Measurements from ENCODE around the gene FRMD4A. TPM values are rescaled to one million over a fixed set of nuclear protein-coding genes. Genes with fewer than 3 reads are reported as not detected.

The FRMD4A gene
- total RNA-seq, 1 donor from 2014 or later = 20.2 TPM

GRCh38 chr10:14146025-14146424 is 184.7 kb downstream of the FRMD4A start:
- Histone ChIP-seq H3K27me3 (no peaks in the 10 kb centered on the region), H3K36me3 (no peaks in the 10 kb centered on the region), H3K79me2 (ENCODE audit: low read depth) (no peaks in the 10 kb centered on the region), H2AFZ (replicated peaks) (no peak overlapping the region), H3F3A (ENCODE audit: low read depth) (no peaks in the 10 kb centered on the region), H3K9ac (no peak overlapping the region), H4K20me1 (ENCODE audit: low read depth) (no peaks in the 10 kb centered on the region), H3K27ac (no peak overlapping the region), H3K9me3 (ENCODE audit: low read depth) (no peaks in the 10 kb centered on the region), H3K4me2 (no peak overlapping the region), H3K4me3 (no peak overlapping the region), H3K4me1 (peaks cover 7% of the 10 kb centered on the region)
- H3K4me1 Mint-ChIP-seq = peaks cover 4% of the 10 kb centered on the region
- no peak overlapping the region for H3K27ac Mint-ChIP-seq
- DNase-seq (ENCODE audit: low spot score) = no peak
- no peak for TF ChIP-seq EZH2phosphoT487 (IDR thresholded peaks at IDR 0.05)
- TF ChIP-seq, protein P1, sequence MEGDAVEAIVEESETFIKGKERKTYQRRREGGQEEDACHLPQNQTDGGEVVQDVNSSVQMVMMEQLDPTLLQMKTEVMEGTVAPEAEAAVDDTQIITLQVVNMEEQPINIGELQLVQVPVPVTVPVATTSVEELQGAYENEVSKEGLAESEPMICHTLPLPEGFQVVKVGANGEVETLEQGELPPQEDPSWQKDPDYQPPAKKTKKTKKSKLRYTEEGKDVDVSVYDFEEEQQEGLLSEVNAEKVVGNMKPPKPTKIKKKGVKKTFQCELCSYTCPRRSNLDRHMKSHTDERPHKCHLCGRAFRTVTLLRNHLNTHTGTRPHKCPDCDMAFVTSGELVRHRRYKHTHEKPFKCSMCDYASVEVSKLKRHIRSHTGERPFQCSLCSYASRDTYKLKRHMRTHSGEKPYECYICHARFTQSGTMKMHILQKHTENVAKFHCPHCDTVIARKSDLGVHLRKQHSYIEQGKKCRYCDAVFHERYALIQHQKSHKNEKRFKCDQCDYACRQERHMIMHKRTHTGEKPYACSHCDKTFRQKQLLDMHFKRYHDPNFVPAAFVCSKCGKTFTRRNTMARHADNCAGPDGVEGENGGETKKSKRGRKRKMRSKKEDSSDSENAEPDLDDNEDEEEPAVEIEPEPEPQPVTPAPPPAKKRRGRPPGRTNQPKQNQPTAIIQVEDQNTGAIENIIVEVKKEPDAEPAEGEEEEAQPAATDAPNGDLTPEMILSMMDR (IDR thresholded peaks at IDR 0.05) = no peak
- TF ChIP-seq EZH2 (IDR thresholded peaks at IDR 0.05) = no peak
- peaks cover 2% of the 10 kb centered on the region for H3K9me3 Mint-ChIP-seq
- peaks cover 5% of the 10 kb centered on the region for H3K27me3 Mint-ChIP-seq (ENCODE audit: insufficient read depth, low read depth)
- H3K4me3 Mint-ChIP-seq = no peak overlapping the region
- peaks cover 2% of the 10 kb centered on the region for H3K36me3 Mint-ChIP-seq

DNA sequence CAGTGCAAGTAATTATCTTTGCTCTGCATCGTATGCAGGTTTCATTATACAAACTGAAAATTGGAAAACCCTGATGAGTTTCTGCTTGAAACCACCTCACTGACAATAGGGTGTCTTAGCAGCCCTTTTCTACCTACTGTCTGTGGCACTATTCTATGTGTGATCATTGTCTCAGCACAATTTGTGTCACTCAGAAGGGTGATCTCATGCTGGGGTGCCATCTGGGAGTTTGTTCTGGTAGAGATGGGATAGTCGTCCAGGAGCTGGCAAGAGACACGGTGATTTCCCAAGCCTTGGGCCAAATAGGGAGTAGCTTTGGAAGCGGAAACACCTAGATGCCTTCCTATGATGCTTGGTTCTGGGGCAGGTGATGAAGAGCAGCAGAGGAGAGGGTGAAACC is 186.3 kb downstream of the FRMD4A start:
- Mint-ChIP-seq H3K36me3 (peaks cover 6% of the 10 kb centered on the region), H3K9me3 (peaks cover 2% of the 10 kb centered on the region), H3K4me1 (no peaks in the 10 kb centered on the region), H3K4me3 (no peak overlapping the region), H3K27ac (no peak overlapping the region), H3K27me3 (ENCODE audit: insufficient read depth, low read depth) (peaks cover 2% of the 10 kb centered on the region)
- H3K9ac ChIP-seq = no peak overlapping the region
- H3F3A ChIP-seq (ENCODE audit: low read depth) = no peaks in the 10 kb centered on the region
- H3K4me1 ChIP-seq = peaks cover 7% of the 10 kb centered on the region
- H3K27ac ChIP-seq = no peak overlapping the region
- no peaks in the 10 kb centered on the region for H3K27me3 ChIP-seq
- no peak overlapping the region for H3K4me2 ChIP-seq
- no peaks in the 10 kb centered on the region for H4K20me1 ChIP-seq (ENCODE audit: low read depth)
- no peaks in the 10 kb centered on the region for H3K79me2 ChIP-seq (ENCODE audit: low read depth)
- H2AFZ ChIP-seq (replicated peaks) = no peak overlapping the region
- no peak overlapping the region for H3K4me3 ChIP-seq
- TF ChIP-seq, protein P1 (IDR thresholded peaks at IDR 0.05) = no peak
- TF ChIP-seq EZH2phosphoT487 (IDR thresholded peaks at IDR 0.05) (no peak), EZH2 (IDR thresholded peaks at IDR 0.05) (no peak)
- H3K9me3 ChIP-seq (ENCODE audit: low read depth) = no peaks in the 10 kb centered on the region
- no peak for DNase-seq (ENCODE audit: low spot score)
- H3K36me3 ChIP-seq = no peaks in the 10 kb centered on the region

DNA sequence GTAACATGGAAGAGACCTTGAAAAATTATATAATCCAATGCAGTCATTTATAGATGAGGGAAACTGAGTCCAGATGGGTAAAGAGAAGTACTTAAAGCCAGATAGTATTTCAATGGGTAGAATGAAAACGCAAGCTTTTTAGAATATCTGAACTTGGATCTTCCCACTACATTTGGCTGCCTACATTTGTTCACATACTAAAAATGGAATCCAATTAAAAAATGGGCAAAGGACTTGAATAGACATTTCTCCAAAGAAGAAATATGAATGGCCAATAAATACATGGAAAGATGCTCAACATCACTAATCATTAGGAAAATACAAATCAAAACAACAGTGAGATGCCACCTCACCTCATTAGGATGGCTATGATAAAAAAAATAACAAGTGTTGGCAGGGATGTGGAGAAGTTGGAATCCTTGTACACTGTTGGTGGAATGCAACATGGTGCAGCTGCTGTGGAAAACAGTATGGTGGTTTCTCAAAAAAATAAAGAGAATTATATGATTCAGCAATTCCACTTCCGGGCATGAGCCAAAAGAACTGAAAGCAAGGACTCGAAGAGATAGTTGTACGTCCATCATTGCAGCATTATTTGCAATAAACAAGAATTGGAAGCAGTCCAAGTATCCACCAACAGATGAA is 188.0 kb downstream of the FRMD4A start:
- Histone ChIP-seq H2AFZ (replicated peaks) (no peak overlapping the region), H3K4me3 (no peak overlapping the region), H3K27ac (no peak overlapping the region), H3K9ac (no peak overlapping the region), H3K79me2 (ENCODE audit: low read depth) (no peaks in the 10 kb centered on the region), H3K9me3 (ENCODE audit: low read depth) (no peaks in the 10 kb centered on the region), H3K4me1 (peaks cover 7% of the 10 kb centered on the region), H4K20me1 (ENCODE audit: low read depth) (no peaks in the 10 kb centered on the region), H3K4me2 (no peak overlapping the region), H3F3A (ENCODE audit: low read depth) (no peaks in the 10 kb centered on the region), H3K36me3 (no peaks in the 10 kb centered on the region), H3K27me3 (no peaks in the 10 kb centered on the region)
- no peaks in the 10 kb centered on the region for H3K4me1 Mint-ChIP-seq
- TF ChIP-seq EZH2 (IDR thresholded peaks at IDR 0.05) (no peak), EZH2phosphoT487 (IDR thresholded peaks at IDR 0.05) (no peak)
- TF ChIP-seq, protein P1 (IDR thresholded peaks at IDR 0.05) = no peak
- no peak overlapping the region for H3K27ac Mint-ChIP-seq
- H3K4me3 Mint-ChIP-seq = no peak overlapping the region
- peaks cover 6% of the 10 kb centered on the region for H3K36me3 Mint-ChIP-seq
- no peaks in the 10 kb centered on the region for H3K9me3 Mint-ChIP-seq
- no peak for DNase-seq (ENCODE audit: low spot score)
- peaks cover 2% of the 10 kb centered on the region for H3K27me3 Mint-ChIP-seq (ENCODE audit: insufficient read depth, low read depth)

All from neural progenitor cell (in vitro differentiated cells).